Measurements from ENCODE around the gene RNASEH2A. TPM values are rescaled to one million over a fixed set of nuclear protein-coding genes. Genes with fewer than 3 reads are reported as not detected.

RNASEH2A gene
- polyA plus RNA-seq, 1 donor from 2014 or later: 28.2 TPM

DNA sequence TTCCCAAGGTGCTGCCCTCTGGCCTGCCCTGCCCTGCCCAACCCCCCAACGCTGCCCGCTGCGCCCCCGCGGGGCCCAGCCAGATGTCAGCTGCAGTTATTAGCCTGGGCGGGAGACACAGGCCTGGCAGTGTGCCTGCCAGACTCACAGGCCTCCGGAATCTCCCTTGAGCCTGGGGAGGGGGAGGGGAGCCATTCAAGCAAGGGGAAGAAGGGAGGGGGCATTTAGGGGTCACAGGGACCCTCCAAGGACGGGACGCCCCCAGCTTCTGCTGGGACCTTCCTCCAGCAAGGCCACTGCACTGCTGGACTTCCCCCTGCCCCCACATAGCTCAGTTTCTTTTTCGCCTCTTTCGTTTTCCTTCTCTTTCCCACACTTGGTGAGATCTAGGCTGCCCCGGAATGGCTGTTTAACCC is 17.7 kb upstream of the RNASEH2A start:
- Histone ChIP-seq H3K4me3 (ENCODE audit: low read length) (no peak overlapping the region), H3K9me3 (ENCODE audit: low read length) (no peaks in the 10 kb centered on the region)

DNA sequence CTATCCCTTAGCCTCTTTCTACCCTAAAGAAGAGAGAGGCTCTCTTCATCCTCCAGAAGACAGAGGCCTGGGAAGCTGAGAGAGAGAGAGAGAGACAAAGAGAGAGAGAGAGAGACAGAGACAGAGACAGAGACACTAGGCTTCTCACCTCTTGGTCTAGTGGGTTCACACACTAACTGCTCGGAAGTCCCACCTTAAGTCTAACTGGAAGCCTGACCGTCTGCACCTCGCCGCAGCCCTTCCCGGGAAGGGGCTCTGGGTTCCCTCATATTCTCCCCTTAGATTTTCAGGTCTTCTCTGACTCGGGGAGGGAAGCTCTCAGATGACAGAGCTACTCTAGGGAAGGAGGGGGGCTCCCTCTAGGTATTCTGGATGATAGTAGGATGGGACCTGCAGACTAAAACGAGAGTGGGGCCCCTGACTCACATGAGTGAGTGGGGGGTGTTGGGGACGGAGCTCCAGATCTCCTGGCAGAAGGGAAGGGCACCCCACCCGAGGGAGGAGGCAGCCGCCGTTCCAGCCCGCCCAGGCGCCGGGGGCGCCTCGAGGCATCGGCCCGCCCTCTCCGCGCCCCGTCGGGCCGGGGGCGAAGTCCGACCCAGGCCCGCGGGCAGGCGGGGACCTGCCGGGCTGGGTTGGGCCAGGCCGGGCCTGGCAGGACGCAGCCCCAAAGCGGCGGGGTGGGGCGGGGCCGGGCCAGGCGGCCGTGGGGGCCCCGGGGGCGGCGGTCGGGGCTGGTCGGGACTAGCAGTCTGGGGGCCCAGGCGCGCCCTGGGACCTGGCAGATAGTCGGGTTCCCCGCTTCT is 17.1 kb upstream of the RNASEH2A start:
- Histone ChIP-seq H3K79me2 (replicated peaks; ENCODE audit: insufficient read depth, low read length) (no peaks in the 10 kb centered on the region), H2AFZ (ENCODE audit: low read depth, low read length) (no peak overlapping the region), H3K36me3 (ENCODE audit: insufficient read depth, low read length) (no peaks in the 10 kb centered on the region), H3F3A (ENCODE audit: insufficient read depth, low read length, poor library complexity, severe bottlenecking) (no peaks in the 10 kb centered on the region), H3K9me3 (ENCODE audit: low read length) (no peaks in the 10 kb centered on the region), H3K27ac (ENCODE audit: low read length) (no peak overlapping the region), H3K9ac (ENCODE audit: low read length) (peak overlapping the region; percentile 82), H3K9me2 (ENCODE audit: insufficient read depth, low read length) (no peaks in the 10 kb centered on the region), H3K4me2 (ENCODE audit: low read length) (no peak overlapping the region), H4K20me1 (ENCODE audit: insufficient read depth) (no peaks in the 10 kb centered on the region), H3K4me3 (ENCODE audit: low read length) (peak overlapping the region; percentile 87), H3K27me3 (ENCODE audit: insufficient read depth, low read depth, low read length) (peaks cover 29% of the 10 kb centered on the region)
- TF ChIP-seq, protein P1, sequence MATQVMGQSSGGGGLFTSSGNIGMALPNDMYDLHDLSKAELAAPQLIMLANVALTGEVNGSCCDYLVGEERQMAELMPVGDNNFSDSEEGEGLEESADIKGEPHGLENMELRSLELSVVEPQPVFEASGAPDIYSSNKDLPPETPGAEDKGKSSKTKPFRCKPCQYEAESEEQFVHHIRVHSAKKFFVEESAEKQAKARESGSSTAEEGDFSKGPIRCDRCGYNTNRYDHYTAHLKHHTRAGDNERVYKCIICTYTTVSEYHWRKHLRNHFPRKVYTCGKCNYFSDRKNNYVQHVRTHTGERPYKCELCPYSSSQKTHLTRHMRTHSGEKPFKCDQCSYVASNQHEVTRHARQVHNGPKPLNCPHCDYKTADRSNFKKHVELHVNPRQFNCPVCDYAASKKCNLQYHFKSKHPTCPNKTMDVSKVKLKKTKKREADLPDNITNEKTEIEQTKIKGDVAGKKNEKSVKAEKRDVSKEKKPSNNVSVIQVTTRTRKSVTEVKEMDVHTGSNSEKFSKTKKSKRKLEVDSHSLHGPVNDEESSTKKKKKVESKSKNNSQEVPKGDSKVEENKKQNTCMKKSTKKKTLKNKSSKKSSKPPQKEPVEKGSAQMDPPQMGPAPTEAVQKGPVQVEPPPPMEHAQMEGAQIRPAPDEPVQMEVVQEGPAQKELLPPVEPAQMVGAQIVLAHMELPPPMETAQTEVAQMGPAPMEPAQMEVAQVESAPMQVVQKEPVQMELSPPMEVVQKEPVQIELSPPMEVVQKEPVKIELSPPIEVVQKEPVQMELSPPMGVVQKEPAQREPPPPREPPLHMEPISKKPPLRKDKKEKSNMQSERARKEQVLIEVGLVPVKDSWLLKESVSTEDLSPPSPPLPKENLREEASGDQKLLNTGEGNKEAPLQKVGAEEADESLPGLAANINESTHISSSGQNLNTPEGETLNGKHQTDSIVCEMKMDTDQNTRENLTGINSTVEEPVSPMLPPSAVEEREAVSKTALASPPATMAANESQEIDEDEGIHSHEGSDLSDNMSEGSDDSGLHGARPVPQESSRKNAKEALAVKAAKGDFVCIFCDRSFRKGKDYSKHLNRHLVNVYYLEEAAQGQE (IDR thresholded peaks at IDR 0.05; ENCODE audit: borderline replicate concordance): no peak
- TF ChIP-seq EP300 (conservative IDR thresholded peaks at IDR 0.05; ENCODE audit: poor library complexity, severe bottlenecking): no peak
- no peak for TF ChIP-seq POLR2AphosphoS5 (IDR thresholded peaks at IDR 0.05)

More for the DNA sequence above, 17.7 kb upstream of the RNASEH2A start:
- no peak for TF ChIP-seq TAF1 (IDR thresholded peaks at IDR 0.05; ENCODE audit: low read depth)
- TF ChIP-seq CTCF (IDR thresholded peaks at IDR 0.05; ENCODE audit: poor library complexity, severe bottlenecking): no peak
- TF ChIP-seq SMC3 (conservative IDR thresholded peaks at IDR 0.05; ENCODE audit: poor library complexity): no peak
- TF ChIP-seq RAD21 (conservative IDR thresholded peaks at IDR 0.05): no peak
- TF ChIP-seq, protein P1 (IDR thresholded peaks at IDR 0.05; ENCODE audit: borderline replicate concordance): no peak
- TF ChIP-seq EP300 (conservative IDR thresholded peaks at IDR 0.05; ENCODE audit: poor library complexity, severe bottlenecking): no peak
- TF ChIP-seq POLR2AphosphoS5 (IDR thresholded peaks at IDR 0.05): no peak
- TF ChIP-seq MXI1 (conservative IDR thresholded peaks at IDR 0.05; ENCODE audit: poor library complexity, severe bottlenecking): no peak
- TF ChIP-seq EZH2 (IDR thresholded peaks at IDR 0.05; ENCODE audit: borderline replicate concordance, insufficient read depth, low read length, poor library complexity, severe bottlenecking): no peak
- H3K9me2 ChIP-seq (ENCODE audit: insufficient read depth, low read length): no peaks in the 10 kb centered on the region
- peaks cover 29% of the 10 kb centered on the region for H3K27me3 ChIP-seq (ENCODE audit: insufficient read depth, low read depth, low read length)
- no peaks in the 10 kb centered on the region for H4K20me1 ChIP-seq (ENCODE audit: insufficient read depth)
- H3K27ac ChIP-seq (ENCODE audit: low read length): no peak overlapping the region
- no peak overlapping the region for H3K4me2 ChIP-seq (ENCODE audit: low read length)
- no peak overlapping the region for H3K9ac ChIP-seq (ENCODE audit: low read length)
- no peak overlapping the region for H2AFZ ChIP-seq (ENCODE audit: low read depth, low read length)
- H3K79me2 ChIP-seq (replicated peaks; ENCODE audit: insufficient read depth, low read length): no peaks in the 10 kb centered on the region
- no peaks in the 10 kb centered on the region for H3F3A ChIP-seq (ENCODE audit: insufficient read depth, low read length, poor library complexity, severe bottlenecking)
- no peaks in the 10 kb centered on the region for H3K36me3 ChIP-seq (ENCODE audit: insufficient read depth, low read length)

Measured in neural cell (in vitro differentiated cells).